Stimulated activated naive CD8-positive, alpha-beta T cell treated with anti-CD3 and anti-CD28 coated beads, Interleukin-15, Interleukin-2, amounts not matched to agents 100 U/mL and 50 U/mL, for 24 hours (primary cell): ENCODE data around the gene ARGLU1.
"Not testable (repeated sequence)": the region's sequence is repeated elsewhere in the genome, so short reads cannot be mapped to it uniquely, and the experiment has no call there.

Experiments used
- ATAC-seq: fragments of 150-1000 bp; cut with Tn5 transposase; one replicate; pipeline ENCODE4 v1.10.0; 2021
- DNase-seq: peaks from one replicate; pipeline ENCODE4 v3.0.0; 2021

ARGLU1 gene, protein sequence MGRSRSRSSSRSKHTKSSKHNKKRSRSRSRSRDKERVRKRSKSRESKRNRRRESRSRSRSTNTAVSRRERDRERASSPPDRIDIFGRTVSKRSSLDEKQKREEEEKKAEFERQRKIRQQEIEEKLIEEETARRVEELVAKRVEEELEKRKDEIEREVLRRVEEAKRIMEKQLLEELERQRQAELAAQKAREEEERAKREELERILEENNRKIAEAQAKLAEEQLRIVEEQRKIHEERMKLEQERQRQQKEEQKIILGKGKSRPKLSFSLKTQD

DNA sequence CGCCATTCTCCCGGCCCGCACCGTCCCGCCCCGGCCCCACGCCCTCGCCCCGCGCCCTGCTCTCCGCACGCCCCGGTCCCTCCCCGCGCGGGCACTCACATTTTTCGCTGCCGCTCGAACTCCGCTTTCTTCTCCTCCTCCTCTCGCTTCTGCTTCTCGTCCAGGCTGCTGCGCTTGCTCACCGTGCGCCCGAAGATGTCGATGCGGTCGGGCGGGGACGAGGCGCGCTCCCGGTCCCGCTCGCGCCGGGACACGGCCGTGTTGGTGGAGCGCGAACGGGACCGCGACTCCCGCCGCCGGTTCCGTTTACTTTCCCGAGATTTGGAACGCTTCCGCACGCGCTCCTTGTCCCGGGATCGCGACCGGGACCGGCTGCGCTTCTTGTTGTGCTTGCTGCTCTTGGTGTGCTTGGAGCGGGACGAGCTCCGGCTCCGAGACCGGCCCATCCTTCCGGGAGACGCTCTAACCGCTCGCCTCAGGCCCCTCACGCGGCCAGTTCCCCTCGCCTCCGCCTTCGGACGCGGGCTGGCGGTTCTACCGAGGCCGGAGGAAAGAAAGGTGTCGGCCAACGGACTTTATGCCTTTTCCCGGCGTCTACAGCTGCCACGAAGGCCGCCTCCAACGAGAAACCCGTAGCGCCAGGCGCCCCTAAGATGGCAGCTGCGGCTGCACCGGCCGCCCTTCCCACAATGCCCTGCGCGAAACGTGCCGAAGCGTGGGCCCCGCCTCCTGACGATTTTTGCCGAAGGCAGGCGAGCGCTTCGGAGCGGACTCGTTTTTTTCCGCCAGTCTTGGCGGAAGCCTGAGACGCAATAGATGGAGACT is at the start of gene ARGLU1:
TSS of gene ARGLU1 (minus strand) at position 664 of the 825 bp plus-strand sequence. CDS start at position 446, 218 bp downstream.
- ATAC-seq (peak; percentile 85), DNase-seq (peak; percentile 94)

DNA sequence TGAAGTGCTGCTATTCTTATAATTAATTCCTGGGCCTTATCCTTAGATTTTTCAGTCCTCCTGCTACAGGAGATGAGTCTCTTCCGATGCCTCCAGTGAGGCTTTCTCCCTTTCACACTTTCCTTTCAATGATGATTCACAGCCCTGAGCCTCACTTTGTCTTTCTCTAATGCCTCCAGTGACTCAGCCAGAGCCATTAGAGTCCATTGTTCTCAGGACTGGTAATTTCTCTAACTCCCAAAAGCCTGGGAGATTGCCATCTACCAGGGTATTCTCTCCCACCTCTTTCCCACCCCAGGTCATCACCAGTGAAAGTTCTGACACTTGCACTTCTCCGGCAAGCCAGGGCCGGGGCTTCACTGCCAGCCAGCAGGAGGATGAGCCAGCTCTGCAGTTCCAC is 49.6 kb upstream of the ARGLU1 start:
- DNase-seq: no peak

DNA sequence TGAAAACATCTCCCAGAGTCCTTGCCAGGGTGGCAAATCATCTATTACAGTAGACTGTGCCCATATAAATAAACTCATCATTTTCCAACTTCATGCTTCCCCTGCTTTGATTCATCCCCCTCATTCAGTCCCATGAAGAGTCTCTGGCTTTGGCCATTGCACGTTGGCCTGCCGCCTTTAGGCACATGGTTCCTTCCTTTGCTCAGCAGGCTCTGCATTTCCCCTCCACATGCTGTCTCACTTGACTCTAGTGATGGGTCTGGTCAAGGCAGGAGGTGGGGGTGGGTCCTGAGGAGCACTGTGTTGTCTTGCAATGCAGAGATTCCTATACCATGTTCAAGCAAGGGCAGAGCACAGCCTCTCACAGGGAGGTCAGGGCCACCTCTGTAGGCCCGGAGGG is 48.8 kb upstream of the ARGLU1 start:
- no peak for ATAC-seq

More for the DNA sequence above, 49.6 kb upstream of the ARGLU1 start:
- ATAC-seq: no peak

DNA sequence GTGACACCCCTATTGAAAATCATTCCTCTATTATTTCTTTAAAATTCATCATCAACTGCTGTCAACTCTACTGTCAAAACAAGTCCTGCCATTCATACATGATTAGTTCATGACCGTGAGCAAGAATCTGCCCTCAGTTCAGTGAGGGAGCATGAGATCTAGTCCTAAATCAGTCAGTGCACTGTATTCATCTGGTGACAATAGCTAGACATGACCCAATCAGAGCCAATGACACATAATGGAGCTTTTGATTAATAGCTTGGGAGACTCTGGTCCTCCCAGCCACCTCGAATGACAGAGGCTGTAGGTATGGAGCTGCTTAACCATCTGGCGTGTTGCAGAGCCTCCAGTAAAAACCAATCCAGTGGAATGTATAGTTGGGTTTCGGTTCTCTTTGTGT is 46.9 kb upstream of the ARGLU1 start:
- DNase-seq: no peak
- ATAC-seq: no peak

More for the DNA sequence above, 48.8 kb upstream of the ARGLU1 start:
- DNase-seq: no peak

DNA sequence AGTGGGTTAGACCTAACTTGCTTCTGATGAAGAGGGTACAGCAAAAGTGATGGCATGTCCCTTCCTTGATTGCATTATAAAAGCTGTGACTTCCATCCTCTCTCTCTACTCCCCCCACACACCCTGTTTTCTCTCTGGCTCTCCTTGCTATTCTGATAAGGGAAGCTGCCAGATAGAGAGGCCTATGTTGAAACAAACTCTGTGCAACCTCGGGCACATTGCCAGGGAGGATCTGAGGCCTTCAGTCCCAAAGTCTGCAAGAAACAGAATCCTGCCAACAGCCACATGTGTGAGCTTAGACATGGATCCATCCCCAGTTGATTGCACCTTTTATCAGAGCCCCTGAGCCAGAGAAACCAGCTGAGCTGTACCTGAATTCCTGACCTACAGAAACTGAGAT is 44.8 kb upstream of the ARGLU1 start:
- ATAC-seq: no peak

DNA sequence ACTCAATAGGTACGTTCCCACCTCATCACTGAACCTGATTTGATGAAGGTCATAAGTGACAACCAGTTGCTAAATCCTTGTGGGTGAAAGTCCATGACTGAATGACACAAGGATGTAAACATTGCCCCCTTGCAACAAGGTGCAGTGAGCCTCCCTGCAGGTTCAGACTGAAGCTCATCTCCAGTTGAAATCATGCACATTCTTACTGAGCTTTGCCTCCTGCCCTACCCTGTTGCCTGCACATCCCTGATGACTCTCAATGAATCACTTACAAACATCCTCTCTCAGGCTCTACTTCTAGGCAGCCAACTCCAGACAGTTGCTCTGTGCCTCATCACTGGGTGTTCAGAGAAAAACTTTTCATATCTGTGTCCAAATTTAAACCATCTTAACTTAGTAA is 42.5 kb upstream of the ARGLU1 start:
- ATAC-seq: no peak
- no peak for DNase-seq

More for the DNA sequence above, 44.8 kb upstream of the ARGLU1 start:
- no peak for DNase-seq

DNA sequence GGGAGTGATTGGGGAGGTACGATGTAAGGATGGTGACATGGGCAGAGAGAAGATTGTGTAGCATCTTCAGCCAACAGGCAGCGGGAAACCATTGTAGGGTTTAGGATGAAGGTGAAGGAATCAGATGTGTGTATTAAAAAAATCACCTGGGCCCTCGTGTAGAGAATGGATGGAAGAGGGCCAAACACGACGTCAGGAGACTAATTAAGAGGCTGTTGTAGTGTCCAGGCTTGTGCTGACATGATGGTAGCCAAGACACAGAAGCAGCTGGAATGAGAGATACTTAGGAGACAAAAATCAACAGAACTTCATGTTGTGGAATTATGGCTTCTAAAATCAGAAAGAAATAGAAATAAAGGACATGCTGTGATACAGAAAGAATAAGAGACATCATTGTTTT is 41.2 kb upstream of the ARGLU1 start:
- DNase-seq: no peak
- no peak for ATAC-seq

DNA sequence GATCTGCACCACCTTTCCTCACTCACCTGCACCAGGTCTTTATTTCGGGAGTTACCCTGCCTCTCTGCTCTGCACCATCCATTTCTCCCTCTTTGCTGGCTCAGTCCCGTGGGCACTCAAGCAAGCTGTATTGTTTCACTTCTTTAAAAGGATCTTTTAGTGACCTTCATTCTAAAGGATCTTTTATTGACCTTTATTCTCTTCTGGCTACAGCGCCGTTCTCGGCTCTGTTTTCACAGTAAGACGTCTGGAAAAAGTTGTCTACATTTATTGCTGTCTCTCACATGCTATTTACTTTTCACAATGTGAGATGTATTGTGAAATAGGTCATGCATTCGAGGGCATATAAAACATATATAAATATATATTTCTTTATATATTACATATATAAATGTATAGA is 35.6 kb upstream of the ARGLU1 start:
- ATAC-seq: no peak
- DNase-seq: no peak

DNA sequence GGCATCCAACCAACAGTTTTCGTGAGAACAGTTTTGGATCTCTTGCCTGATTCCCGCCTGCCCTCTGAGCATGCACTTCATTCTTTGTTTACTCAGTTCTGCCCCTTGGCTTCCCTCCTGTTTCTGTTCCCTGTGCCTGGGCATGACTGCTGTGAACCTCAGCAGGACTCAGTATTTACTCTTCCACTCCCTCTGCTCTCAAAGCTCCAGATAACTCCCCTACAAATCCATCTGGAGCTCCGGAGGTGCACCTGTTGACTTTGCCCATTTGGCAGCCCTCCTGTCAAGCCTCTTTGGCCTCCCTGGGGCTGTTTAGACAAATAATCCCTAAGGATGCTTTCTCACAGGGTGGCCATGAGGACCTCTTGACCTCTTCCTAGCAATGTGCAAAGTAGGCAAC is 34.2 kb upstream of the ARGLU1 start:
- DNase-seq: no peak
- no peak for ATAC-seq

DNA sequence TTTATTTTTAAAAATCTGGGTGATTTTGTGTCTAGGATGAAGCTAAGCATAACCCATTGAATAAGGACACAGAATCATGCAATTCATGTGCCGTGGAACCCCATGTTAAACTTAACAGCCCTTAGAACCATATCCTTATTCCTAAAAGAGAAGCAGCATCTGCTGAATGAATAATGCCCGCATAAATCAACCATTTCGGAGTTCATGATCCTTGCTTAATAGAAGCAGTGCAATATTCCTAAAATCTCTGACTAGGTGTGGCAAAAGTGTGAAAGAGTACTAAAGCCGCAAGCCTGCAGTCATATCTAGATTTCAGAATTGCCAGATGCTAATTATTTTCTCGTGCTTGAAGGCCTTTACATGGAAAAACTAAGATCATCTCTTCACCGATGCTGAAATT is 33.6 kb upstream of the ARGLU1 start:
- ATAC-seq (no peak), DNase-seq (no peak)

DNA sequence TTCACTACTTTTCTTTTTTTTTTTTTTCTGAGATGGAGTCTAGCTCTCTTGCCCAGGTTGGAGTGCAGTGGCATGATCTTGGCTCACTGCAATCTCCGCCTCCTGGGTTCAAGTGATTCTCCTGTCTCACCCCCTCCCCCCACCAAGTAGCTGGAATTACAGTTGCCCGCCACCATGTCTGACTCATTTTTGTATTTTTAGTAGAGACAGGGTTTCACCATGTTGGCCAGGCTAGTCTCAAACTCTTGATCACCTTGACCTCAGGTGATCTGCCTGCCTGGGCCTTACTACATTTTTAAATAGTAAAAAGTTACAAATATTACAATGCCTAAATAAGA is 32.8 kb upstream of the ARGLU1 start:
- not testable (repeated sequence) for ATAC-seq

DNA sequence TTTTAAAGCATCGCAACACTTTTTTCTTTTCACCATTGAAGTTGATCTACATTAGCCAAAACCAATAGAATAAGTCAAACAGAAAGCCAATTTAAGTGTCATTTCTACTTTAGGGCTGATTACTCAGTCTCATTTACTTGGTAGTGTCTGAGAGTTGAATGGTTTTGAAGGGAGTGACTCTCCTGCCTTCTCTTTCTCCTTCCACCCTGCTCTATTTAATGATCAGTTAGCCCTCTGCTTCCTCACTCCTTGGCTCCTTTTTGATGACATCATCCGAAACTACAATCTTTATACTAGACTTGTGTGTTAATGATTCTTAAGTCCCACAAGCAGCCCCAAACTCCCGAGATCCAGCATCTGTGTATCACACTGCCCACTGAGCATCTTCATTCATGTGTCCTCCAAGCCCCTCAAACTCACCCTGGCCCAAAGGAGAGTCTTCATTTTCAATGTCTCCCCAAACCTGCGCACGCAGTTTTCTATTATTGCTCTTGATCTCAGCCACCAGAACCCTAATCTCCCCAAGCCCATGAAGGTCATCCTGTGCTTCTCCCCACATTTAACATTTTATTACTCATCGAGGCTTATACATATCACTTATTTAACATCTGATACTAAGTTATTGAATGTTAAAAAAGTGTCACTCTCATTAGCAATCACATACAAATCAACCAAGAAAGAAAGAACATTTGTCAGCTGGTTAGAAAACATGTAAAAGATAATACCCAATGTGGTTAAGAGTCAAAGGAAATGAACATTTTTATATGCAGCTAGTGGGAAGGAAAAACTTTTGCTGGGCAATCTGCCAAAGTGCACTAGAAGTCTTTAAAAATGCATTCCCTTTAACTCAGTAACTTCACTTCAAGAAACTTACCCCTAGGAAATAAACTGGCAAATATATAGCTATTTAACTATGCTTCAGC is 32.2 kb upstream of the ARGLU1 start:
- ATAC-seq: peak; percentile 59
- DNase-seq: no peak

More for the DNA sequence above, 32.8 kb upstream of the ARGLU1 start:
- DNase-seq: not testable (repeated sequence)

DNA sequence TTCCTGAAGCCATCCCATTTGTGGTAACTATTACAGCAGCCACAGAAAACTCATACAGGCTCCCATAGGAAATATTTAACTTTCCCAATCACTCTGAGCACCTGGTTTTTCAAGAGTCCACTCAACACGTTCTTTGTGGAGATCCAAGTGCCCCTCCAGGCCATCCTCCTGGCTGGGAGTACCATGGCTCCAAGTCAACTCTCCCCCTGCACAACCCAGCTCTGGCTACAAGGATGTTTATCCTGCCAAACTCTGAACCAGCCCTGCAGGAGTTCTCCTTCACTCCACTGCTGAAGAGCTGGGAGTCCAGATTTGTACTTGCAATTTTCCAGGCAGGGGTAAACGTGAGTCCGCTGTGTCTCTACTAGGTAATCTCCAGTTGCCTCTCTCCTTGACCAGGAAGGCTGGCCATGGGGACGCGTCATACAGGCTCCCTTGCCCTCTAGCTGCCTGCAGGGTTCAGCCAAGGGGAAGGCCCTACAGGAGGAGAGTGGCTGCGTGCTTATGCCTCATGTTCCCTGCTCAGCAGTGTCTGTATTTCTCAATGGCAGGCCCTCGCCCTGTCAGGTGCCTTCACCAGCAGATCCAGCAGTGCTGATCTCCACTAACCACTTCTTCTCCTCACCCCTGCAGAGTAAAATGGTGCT is 29.9 kb upstream of the ARGLU1 start:
- DNase-seq: no peak
- no peak for ATAC-seq

DNA sequence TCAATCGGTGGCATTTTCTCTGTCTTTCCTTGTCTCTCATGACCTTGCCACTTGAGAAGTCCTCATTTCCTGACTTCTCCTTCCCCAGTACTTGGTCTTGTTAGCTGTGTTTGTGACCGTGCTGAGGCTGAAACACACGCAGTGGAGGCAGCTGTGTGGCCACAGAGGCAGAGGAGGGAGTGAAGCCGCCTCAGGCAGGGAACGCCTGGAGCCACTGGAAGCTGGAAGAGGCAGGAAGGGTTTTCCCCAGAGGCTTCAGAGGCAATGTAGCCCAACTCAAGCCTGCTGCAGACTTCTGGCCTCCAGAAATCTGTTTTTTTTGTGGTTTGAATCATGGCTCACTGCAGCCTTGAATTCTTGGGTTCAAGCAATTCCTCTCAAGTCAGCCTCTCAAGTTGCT is 29.2 kb upstream of the ARGLU1 start:
- no peak for DNase-seq
- ATAC-seq: no peak

DNA sequence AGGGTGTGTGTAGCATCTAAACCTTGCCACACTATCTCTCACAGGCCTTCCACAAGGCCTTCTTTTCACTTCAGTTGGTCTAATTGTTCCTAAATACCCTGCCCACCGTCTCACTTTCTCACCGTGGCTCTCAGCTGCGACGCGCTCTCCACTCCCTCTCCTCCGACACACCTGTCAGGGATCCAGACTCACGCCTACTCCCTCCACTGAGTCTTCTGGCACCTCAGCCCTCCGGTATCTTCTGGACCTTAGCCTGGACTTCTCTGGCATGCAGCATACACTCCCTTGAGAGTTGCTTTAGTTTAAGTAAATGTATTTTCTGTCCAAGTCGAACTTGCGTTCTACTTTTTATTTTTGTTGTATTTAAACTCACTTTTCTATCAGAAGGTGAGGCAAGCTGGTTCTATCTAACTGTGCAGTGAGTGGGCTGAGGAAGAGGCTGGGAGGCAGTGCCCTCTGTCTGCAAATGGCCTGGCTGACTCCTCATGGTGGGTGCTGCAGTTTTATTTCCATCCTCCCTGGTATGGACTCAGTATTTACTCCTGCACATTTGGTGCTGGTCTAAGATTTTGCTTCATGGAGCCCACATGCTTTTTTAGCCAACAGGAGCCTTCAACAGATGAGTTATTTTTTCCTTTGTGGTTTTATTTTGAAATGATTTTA is 28.5 kb upstream of the ARGLU1 start:
- no peak for DNase-seq
- ATAC-seq: no peak

DNA sequence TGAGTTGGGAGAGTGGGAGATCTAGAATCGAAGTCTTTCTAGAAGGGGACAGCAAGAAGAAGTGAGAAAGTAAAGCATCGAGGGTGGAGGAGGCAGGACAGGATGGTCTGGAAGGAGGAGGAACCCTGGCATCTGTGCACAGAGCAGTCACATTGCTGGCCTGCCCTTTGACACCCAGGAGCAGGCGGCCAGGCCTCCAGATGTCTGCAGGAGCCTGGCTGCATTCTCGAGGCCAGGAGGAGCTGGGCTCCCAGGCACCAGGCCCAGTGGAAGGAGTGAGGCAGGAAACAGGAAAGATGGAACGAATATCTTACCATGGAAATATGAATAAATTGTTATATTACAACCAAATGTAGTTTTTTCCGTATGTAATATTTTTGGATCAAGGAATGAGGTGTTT is 27.7 kb upstream of the ARGLU1 start:
- no peak for DNase-seq
- no peak for ATAC-seq

DNA sequence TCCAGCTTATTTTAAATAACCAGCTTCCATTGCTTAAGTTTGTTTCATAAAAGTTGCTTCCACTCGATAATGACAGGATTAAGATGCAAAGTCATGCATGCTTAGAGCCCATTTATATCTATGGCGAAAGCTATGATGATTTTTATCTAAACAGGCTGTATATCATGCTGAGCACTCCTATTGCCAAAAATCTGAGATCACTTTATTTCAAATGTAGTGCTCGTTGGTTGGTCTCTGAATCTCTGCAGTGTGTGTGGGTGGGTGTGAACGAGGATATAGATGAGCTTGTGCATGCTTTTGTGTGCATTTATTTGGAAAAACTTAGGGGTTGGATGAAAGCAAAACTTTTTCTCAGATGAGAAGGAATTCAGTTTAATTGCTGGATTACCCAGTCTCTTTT is 27.0 kb upstream of the ARGLU1 start:
- DNase-seq (no peak), ATAC-seq (no peak)

DNA sequence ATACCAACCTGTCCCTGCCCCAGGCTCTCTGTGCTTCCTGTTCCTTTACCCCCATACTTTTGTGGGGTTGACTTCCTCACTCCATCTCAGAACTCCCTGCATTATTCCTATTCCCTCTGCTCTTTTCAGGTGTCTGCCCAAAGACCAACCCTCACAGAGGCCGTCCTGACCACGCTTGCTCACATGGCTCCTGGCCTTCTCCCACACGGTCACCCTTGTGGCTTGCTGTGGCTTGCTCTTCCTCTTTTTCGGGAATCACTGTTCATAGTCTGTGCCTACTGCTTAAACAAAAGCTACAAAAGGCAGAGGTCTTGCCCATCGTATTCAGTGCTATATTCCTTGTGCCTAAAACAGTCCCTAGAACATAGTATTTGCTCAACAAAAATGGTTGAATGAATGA is 25.2 kb upstream of the ARGLU1 start:
- DNase-seq (no peak), ATAC-seq (no peak)

DNA sequence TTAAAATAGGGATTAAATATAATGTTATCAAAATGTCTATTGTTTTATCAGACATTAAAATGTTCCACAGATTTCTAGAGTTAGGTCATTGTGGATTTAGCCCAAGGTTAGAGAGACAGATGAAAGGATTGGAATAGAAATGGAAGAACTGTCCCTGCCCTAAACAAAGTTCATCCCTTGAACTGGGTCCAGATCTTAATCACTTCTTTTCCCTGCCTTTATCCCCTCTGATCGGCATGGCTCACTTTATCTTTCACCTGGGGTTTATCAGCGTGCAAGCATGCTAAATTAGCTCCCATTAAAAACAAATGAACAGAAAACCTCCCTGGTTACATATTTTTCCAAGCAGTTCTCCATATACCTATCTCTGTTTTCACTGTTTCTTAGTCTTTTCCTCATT is 23.4 kb upstream of the ARGLU1 start:
- no peak for DNase-seq

DNA sequence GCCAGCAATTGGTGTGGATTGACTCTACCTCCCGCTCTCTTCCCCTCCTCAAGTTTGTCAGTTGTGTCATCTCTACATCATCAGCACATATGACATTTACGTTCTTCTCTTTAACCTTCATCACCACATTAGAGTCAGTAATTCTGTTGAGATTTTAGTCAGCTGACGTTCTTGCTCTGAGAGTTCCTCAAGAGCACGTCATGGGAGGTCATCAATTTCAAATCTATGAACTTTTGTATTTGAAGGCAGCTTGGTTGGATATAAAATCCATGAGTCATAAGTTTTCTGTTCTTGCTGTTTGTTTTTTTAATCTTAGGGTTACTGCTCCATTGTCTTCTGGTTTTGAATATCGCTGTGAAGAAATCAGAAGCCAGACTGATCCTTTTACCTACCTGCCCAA is 21.8 kb upstream of the ARGLU1 start:
- no peak for ATAC-seq
- no peak for DNase-seq

More for the DNA sequence above, 23.4 kb upstream of the ARGLU1 start:
- ATAC-seq: no peak

DNA sequence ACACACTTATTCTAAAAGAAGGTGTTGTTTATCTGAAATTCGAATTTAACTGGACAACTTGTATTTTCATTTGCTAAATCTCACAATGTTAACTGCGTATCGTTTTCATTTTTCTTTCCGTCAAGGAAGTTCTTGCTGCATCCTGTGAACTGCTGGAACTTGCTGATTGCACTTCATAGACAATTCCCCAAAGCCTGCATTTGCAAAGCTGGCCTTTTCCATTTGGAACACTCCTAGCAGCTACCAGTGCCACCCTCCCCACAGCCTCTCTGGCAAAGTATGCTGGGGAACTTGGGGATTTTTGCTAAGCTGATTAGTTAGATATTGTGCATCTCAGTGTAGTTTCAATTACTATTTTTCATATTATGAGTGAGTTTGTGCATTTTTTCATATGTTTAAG is 20.4 kb upstream of the ARGLU1 start:
- ATAC-seq: no peak
- no peak for DNase-seq

DNA sequence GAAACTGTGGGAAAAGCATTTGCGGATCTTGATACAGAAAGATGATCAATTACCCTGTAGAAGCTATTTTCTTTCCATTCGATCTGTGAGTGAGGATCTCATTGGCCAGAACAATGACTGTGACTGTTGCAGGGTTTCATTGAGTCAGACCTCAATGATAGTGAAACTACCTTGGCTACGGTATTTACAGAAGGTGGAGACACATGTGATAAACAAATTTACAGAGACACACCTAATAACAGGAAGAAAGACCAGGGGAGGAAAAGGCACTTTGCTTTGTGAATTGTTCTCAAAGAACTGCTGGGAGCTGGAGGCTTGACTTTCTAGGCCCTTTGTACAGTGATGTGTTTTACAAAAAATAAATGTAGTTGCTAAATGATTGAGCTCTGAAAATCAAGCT is 19.9 kb upstream of the ARGLU1 start:
- no peak for DNase-seq
- no peak for ATAC-seq
